ENCODE measurements around the gene TTI1.

- TF ChIP-seq CTCF (IDR thresholded peaks at IDR 0.05) (no peak), EP300 (IDR thresholded peaks at IDR 0.05) (no peak)
Observed at GRCh38 chr20:38021087-38021772, 12.0 kb downstream of the TTI1 start.

Measured in ovary (tissue), 3 donors.